ENCODE results near the gene LAMP2. TPM values are rescaled to one million over a fixed set of nuclear protein-coding genes. Genes with fewer than 3 reads are reported as not detected.

LAMP2 gene
- total and polyA plus RNA-seq, 8 donors, result 2.6 to 153 (median 33.6) TPM

- Histone ChIP-seq H3K36me3 (no peaks in the 10 kb centered on the region), H3K27ac (no peak overlapping the region), H3K4me3 (no peak overlapping the region), H3K27me3 (no peaks in the 10 kb centered on the region), H3K9me3 (peaks cover 0 to 9% (median 3%) of the 10 kb centered on the region in 4 donors), H3K4me1 (no peaks in the 10 kb centered on the region)
- DNase-seq, result no peak
- intact Hi-C loops (cut with DNase I; ENCODE audit: low total_unique reads), result no loop called here
- 82 to 94% (median 85%) methylated on average over 5 of the region's 5 CpGs for WGBS, 5 donors
- TF ChIP-seq EP300 (IDR thresholded peaks at IDR 0.05) (no peak), CTCF (IDR thresholded peaks at IDR 0.05) (no peak), POLR2AphosphoS5 (IDR thresholded peaks at IDR 0.05) (no peak), POLR2A (IDR thresholded peaks at IDR 0.05) (no peak)
Measured at GRCh38 chrX:120406638-120407037, 62.5 kb downstream of the LAMP2 start.

- WGBS, 5 donors, result 86 to 96% (median 93%) methylated on average over 2 of the region's 2 CpGs
- Histone ChIP-seq H3K4me3 (no peak overlapping the region), H3K4me1 (no peaks in the 10 kb centered on the region), H3K9me3 (no peaks in the 10 kb centered on the region), H3K27ac (no peak overlapping the region), H3K27me3 (no peaks in the 10 kb centered on the region), H3K36me3 (no peaks in the 10 kb centered on the region)
- DNase-seq, result no peak
- no peak for TF ChIP-seq POLR2AphosphoS5 (IDR thresholded peaks at IDR 0.05)
- TF ChIP-seq POLR2A (IDR thresholded peaks at IDR 0.05), result no peak
- no peak for TF ChIP-seq CTCF (IDR thresholded peaks at IDR 0.05)
- intact Hi-C loops (cut with DNase I; ENCODE audit: low total_unique reads), result no loop called here
Measured at GRCh38 chrX:120402369-120402768, 66.7 kb downstream of the LAMP2 start.

- no peak for DNase-seq
- intact Hi-C loops (cut with DNase I; ENCODE audit: low total_unique reads), result no loop called here
Measured at GRCh38 chrX:120401301-120401700, 67.8 kb downstream of the LAMP2 start.

GRCh38 chrX:120380699-120381098, 88.4 kb downstream of the LAMP2 start:
- intact Hi-C loops (cut with DNase I; ENCODE audit: low total_unique reads), result no loop called here
- Histone ChIP-seq H3K36me3 (no peaks in the 10 kb centered on the region), H3K27ac (no peak overlapping the region), H3K27me3 (peaks cover 0 to 7% (median 0%) of the 10 kb centered on the region in 3 donors), H3K9me3 (no peaks in the 10 kb centered on the region), H3K4me3 (no peak overlapping the region), H3K4me1 (no peaks in the 10 kb centered on the region)
- 11 to 34% (median 18%) methylated on average over 3 of the region's 3 CpGs for WGBS, 5 donors
- DNase-seq, result peak in 1 of 2 donors; percentile 13
- TF ChIP-seq POLR2AphosphoS5 (IDR thresholded peaks at IDR 0.05) (no peak), EP300 (IDR thresholded peaks at IDR 0.05) (no peak), CTCF (IDR thresholded peaks at IDR 0.05) (peak in 2 of 7 experiments; percentile 26 to 44)

More at GRCh38 chrX:120401301-120401700, 67.8 kb downstream of the LAMP2 start:
- TF ChIP-seq EP300 (IDR thresholded peaks at IDR 0.05) (no peak), POLR2AphosphoS5 (IDR thresholded peaks at IDR 0.05) (no peak), CTCF (IDR thresholded peaks at IDR 0.05) (no peak), POLR2A (IDR thresholded peaks at IDR 0.05) (no peak)
- H3K4me1 ChIP-seq, result no peaks in the 10 kb centered on the region
- H3K27me3 ChIP-seq, result no peaks in the 10 kb centered on the region
- H3K27ac ChIP-seq, result no peak overlapping the region
- H3K4me3 ChIP-seq, result no peak overlapping the region
- no peaks in the 10 kb centered on the region for H3K36me3 ChIP-seq
- H3K9me3 ChIP-seq, result no peaks in the 10 kb centered on the region

Data from stomach (tissue), 9 donors.